Activated T-cell treated with anti-CD3 and anti-CD28 coated beads, Interleukin-2, amount 50 U/mL, for 4 hours (primary cell): Measurements from ENCODE around the gene ADCY7. TPM values are rescaled to one million over a fixed set of nuclear protein-coding genes. Genes with fewer than 3 reads are reported as not detected.

Experiments
- ATAC-seq, 2 donors: fragments of 200-7000 bp; cut with Tn5 transposase; one replicate each; pipeline ENCODE4 v1.10.0; 2021
- DNase-seq: peaks from one replicate; pipeline ENCODE4 v3.0.0-alpha.2; 2020
- H3K27me3 Mint-ChIP-seq: one replicate; pipeline ENCODE4 v1.8.0; 2021; ENCODE audit warnings: low read depth, mixed read lengths
- H3K36me3 Mint-ChIP-seq: one replicate; pipeline ENCODE4 v1.8.0; 2022; ENCODE audit warnings: mixed read lengths; ENCODE audit not compliant: insufficient read depth
- H3K4me1 Mint-ChIP-seq: one replicate; pipeline ENCODE4 v1.8.0; 2021; ENCODE audit warnings: low read depth, mixed read lengths
- H3K4me3 Mint-ChIP-seq: one replicate; pipeline ENCODE4 v1.8.0; 2021; ENCODE audit warnings: mild to moderate bottlenecking, moderate library complexity, mixed read lengths
- H3K9me3 Mint-ChIP-seq: one replicate; pipeline ENCODE4 v1.8.0; 2021; ENCODE audit warnings: mixed read lengths
- total RNA-seq, 3 donors: library from RNA; stranded (reverse); gene quantifications; one replicate each; pipeline ENCODE4 v1.2.1, GENCODE V29; 2021

Gene ADCY7
- total RNA-seq, 3 donors from 2014 or later, result 61.7 to 77.6 (median 70.7) TPM

DNA sequence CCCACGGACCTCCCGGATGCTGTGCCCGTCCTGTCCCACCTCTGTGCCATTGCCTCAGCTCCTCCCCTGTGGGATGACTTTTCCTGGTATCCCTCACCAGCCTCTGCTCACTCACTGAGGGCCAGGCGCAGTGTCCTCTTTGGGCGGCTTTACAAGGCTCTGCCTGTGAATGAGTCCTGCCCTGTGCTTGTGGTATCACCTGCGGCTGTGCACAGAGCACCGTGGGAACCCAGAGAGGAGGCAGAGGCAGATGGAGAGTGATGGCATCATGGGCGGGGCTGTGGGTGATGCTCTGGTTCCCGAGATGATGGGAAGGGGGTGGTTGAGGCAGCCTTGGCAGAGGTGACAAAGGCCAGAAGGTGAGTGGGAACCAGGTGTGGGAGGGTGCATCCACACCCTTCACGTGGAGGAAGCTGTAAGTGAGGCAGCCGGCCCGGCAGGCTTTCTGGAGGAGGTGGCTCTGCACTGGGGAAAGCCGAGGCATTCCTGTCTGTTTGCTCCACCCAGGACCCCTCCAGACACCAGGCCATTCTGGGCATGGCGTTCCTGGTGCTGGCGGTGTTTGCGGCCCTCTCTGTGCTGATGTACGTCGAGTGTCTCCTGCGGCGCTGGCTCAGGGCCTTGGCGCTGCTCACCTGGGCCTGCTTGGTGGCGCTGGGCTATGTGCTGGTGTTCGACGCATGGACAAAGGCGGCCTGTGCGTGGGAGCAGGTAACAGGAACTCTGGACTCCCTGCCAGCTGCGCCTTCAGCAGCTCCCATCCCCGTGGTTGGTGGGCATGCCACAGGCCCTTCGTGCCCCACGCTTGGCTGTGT, 23.8 kb downstream of the ADCY7 start:
- H3K4me1 Mint-ChIP-seq, result peaks cover 15% of the 10 kb centered on the region
- no peak for ATAC-seq
- no peak overlapping the region for H3K4me3 Mint-ChIP-seq
- no peak for DNase-seq
- H3K36me3 Mint-ChIP-seq, result peaks cover 22% of the 10 kb centered on the region
- H3K27me3 Mint-ChIP-seq, result no peaks in the 10 kb centered on the region
- H3K9me3 Mint-ChIP-seq, result no peaks in the 10 kb centered on the region

DNA sequence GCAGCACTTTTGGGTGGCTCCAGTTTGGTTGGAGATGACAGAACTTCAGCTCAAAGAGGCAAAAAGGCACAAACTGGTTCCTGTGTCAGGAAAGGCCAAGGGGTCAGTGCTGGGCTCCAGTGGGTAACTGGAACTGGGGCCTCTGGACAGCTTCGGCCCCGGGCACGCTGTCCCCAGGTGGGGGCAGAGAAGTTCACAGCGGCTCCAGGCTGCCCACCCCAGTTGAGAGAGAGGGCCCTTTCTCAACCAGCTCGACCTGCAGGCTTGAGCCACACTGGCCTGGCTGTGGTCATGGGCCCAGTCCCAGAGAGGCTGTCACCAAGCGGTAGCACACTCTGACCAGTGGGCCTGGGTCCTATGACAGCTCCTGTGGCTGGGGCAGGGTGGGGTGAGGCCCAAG, 24.5 kb downstream of the ADCY7 start:
- Mint-ChIP-seq H3K4me3 (no peak overlapping the region), H3K27me3 (no peaks in the 10 kb centered on the region), H3K9me3 (no peaks in the 10 kb centered on the region), H3K4me1 (peaks cover 8% of the 10 kb centered on the region), H3K36me3 (peaks cover 26% of the 10 kb centered on the region)
- DNase-seq (no peak), ATAC-seq (no peak)

DNA sequence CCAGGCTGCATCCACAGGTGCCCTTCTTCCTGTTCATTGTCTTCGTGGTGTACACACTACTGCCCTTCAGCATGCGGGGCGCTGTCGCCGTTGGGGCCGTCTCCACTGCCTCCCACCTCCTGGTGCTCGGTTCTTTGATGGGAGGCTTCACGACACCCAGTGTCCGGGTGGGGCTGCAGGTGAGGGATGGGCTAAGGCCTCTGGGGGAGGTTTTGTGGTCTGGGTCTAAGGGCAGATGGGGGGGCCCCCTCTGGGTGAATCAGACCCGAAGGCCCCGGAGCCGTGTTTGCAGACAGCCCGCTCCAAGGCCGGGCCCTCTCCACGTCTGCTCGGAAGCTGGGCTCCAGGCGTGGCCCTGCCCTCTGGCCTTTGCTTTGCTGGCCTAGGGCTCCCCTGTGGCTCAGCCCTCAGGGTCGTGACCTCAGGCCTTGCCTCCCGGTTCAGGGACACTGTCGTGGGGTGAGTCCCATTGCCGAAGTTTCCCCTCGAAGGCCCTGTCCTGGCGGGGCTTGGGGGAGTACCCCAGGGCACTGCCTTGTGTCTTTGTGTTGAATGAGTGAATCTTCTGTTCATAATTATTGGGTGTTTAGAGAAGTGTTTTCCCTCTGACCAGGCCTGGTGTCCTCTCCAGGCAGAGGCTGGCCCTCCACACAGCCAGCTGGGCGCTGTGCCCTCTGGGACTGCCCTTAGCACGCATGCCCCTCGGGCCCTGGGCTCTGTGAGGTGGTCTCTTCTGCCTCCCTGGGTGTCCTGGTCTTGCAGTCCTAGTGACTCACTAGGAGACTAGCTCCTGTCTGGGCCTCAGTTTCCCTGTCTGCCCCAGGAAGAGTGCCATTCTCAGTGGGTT, 25.6 kb downstream of the ADCY7 start:
- Mint-ChIP-seq H3K27me3 (no peaks in the 10 kb centered on the region), H3K36me3 (peaks cover 21% of the 10 kb centered on the region), H3K4me3 (no peak overlapping the region), H3K4me1 (peaks cover 5% of the 10 kb centered on the region), H3K9me3 (no peaks in the 10 kb centered on the region)
- DNase-seq, result no peak
- ATAC-seq, result no peak

DNA sequence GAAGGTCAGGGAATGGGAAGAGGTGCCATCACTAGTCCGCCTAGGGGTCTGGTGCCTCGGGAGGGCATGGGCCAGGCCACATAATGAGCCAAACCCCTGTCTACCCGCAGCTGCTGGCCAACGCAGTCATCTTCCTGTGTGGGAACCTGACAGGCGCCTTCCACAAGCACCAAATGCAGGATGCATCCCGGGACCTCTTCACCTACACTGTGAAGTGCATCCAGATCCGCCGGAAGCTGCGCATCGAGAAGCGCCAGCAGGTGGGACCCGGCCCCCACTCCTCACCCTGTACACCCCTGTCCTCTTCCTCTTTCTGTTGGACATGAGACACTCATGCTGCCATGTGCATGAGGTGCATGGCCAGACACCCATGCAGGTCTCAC, 26.2 kb downstream of the ADCY7 start:
- Mint-ChIP-seq H3K27me3 (no peaks in the 10 kb centered on the region), H3K4me3 (no peak overlapping the region), H3K9me3 (no peaks in the 10 kb centered on the region), H3K4me1 (peaks cover 5% of the 10 kb centered on the region), H3K36me3 (peaks cover 21% of the 10 kb centered on the region)
- ATAC-seq, result no peak
- DNase-seq, result no peak

DNA sequence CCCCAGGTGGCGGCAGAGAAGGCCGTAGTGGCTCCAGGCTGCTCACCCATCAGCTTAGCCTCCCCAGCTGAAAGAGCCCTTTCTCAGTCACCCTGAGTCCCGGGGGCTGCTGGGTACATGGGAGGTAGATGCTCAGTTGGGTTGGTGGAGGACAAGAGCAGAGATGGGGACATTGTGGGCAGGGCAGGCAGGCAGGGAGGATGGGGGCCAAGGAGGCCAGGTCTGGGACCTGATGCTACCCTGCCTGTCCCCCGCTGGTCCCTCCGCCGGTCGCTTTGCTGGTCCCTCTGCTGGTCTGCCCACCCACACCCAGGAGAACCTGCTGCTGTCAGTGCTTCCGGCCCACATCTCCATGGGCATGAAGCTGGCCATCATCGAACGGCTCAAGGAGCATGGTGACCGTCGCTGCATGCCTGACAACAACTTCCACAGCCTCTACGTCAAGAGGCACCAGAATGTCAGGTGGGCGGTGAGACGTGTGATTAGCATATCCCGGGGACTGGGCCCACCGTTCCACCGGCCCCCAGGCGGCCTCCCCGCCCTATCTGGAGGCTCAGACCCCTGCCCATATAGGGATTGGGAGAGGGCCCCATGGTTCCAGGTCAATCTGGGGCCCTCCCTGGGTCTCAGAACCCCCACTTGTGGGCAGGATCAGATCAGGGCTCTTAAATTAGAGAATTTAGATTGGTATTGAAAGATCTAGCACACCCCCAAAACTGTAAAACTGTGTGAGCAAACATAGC, 26.9 kb downstream of the ADCY7 start:
- no peak for DNase-seq
- H3K36me3 Mint-ChIP-seq, result peaks cover 19% of the 10 kb centered on the region
- H3K27me3 Mint-ChIP-seq, result no peaks in the 10 kb centered on the region
- no peaks in the 10 kb centered on the region for H3K9me3 Mint-ChIP-seq
- ATAC-seq, result no peak
- no peak overlapping the region for H3K4me3 Mint-ChIP-seq
- peaks cover 5% of the 10 kb centered on the region for H3K4me1 Mint-ChIP-seq

DNA sequence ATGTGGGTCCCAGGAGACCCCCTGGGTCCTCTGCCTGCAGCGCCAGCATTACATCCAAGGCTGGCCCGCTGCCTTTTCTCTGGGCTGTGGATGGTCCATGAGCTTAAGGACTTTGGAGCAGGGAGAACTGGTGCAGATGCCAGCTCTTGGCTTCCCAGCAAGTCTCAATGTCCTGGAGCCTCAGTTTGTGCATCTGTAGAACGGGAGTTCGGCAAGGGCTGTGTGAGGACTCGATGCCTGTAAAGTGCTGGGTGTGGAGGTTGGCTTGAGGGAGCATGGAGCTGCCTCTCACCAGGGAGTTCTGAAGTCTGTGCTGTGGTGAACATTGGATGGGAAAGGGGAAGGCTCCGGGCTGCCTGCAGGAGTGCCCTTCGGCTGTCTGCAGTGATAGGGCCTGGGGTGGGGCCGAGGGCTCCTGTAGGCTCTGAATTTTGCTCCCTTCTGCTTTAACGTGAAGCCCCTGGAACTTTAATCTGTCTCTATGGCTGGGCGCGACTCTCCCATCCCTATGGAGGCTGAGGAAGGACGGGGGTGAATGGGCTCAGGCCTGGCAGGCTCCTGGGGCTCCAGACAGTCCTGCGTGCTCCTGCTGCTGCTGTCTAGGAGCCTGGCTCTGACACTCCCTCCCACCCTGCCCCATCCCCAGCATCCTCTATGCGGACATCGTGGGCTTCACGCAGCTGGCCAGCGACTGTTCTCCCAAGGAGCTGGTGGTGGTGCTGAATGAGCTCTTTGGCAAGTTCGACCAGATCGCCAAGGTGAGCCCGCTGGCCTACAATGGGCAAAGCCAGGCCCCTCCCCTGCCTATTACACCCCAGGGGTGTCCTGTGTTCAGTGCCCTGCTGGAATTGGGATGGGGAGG, 27.9 kb downstream of the ADCY7 start:
- Mint-ChIP-seq H3K4me3 (no peak overlapping the region), H3K27me3 (no peaks in the 10 kb centered on the region), H3K9me3 (no peaks in the 10 kb centered on the region), H3K36me3 (peaks cover 14% of the 10 kb centered on the region), H3K4me1 (no peaks in the 10 kb centered on the region)
- ATAC-seq, result no peak
- no peak for DNase-seq

DNA sequence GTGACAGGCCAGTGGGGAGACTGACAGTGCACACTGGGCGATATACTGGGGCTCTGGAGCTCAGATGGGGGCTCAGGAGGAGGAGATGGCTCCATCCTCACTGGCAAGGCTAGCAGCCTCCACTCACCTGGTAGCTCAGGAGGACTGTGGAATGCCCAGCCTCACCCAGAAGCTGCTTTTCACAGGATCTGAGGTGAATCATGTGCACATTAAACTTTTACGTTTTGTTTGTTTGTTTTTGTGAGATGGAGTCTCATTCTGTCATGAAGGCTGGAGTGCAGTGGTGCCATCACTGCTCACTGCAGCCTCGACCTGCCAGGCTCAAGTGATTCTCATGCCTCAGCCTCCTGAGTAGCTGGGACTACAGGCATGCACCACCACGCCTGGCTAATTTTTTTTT, 28.6 kb downstream of the ADCY7 start:
- ATAC-seq, result no peak
- Mint-ChIP-seq H3K27me3 (no peaks in the 10 kb centered on the region), H3K9me3 (no peaks in the 10 kb centered on the region), H3K4me1 (no peaks in the 10 kb centered on the region), H3K36me3 (peaks cover 14% of the 10 kb centered on the region), H3K4me3 (no peak overlapping the region)
- DNase-seq, result no peak

DNA sequence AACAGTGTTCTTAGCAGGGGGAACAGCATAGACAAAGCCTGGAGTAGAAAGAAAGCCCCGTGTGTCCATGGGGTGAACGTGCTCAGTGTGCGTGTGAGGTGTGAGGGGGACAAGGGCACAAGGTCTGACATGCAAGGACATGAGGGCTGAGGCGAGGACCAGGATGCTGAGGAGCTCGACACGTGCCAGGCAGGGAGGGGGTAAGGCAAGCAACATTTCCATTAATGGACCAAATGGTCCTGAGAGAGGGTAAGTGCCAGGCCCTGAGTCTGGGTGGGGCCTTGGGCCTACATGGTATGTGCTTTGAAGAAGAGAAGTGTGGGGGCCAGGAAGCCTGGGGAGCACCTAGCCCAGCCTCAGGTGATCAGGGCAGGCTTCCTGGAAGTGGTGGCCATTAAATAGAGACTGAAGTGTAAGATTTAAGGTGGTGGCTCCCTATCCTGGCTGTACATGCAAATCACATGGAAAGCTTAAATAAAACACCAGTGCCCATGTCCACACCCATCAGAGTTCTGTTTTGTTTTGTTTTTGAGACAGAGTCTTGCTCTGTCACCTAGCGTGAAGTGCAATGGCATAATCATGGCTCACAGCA, 29.3 kb downstream of the ADCY7 start:
- Mint-ChIP-seq H3K36me3 (peaks cover 14% of the 10 kb centered on the region), H3K9me3 (no peaks in the 10 kb centered on the region), H3K4me3 (no peak overlapping the region), H3K4me1 (no peaks in the 10 kb centered on the region), H3K27me3 (no peaks in the 10 kb centered on the region)
- ATAC-seq (no peak), DNase-seq (no peak)

DNA sequence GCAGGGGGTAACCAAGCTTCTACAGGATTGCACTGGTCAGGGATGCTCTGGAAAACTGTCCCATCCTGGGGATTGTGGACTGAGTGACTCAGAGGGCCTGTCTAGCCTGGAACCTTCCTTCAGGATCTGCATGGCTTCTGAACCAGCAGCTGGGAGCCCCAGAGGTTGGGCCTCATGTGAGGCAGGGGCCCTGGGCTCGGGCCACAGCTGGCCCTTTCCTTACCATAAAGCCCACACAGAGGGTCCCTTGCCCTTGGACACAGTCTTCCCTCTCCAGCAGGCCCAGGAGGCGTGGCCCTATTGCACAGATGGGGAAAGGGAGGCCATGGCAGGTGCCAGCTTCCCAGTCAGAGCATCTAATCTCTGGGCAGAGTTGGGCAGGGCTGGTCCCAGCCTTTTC, 30.5 kb downstream of the ADCY7 start:
- ATAC-seq (no peak), DNase-seq (no peak)
- Mint-ChIP-seq H3K9me3 (no peaks in the 10 kb centered on the region), H3K4me3 (no peak overlapping the region), H3K4me1 (no peaks in the 10 kb centered on the region), H3K36me3 (peaks cover 14% of the 10 kb centered on the region), H3K27me3 (no peaks in the 10 kb centered on the region)

DNA sequence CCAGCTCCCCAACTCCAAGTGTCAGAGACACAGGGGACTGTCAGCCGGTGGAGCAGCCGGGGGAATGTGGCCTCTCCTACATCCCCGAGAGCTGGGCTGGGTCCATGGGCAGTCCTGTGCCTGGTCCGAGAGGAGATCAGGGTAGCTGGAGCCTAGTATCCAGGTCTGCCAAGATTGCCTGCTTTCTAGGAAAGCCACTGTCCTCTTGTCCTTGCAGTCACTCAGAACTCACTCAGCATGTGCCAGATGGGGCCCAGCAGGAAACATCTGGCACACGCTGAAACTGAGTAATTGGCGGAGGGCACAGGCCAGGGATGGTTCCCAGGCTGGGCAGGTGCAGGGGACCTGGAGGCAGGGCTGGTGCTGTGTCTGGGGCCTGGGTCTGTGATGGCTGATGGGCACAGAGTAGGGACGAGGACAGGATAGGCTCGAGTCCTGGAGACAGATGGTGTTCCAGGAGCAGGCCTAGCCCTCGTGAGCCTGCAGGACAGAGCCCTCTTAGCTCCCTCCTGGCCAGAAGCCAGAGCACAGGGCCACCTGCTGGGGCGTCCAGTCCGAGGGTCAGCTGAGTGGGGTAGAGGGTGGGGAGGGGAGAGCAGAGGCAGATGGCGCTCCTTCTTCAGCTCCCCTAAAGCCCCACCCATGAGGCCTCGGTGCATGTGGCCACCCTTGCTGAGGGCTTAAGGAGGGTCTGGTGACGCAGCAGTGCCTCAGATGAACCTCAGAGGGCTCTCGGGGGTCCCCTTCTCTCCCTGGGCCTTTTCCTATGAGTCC, 31.1 kb downstream of the ADCY7 start:
- Mint-ChIP-seq H3K27me3 (no peaks in the 10 kb centered on the region), H3K36me3 (peaks cover 15% of the 10 kb centered on the region), H3K9me3 (no peaks in the 10 kb centered on the region), H3K4me3 (no peak overlapping the region), H3K4me1 (no peaks in the 10 kb centered on the region)
- DNase-seq, result no peak
- ATAC-seq, result no peak

DNA sequence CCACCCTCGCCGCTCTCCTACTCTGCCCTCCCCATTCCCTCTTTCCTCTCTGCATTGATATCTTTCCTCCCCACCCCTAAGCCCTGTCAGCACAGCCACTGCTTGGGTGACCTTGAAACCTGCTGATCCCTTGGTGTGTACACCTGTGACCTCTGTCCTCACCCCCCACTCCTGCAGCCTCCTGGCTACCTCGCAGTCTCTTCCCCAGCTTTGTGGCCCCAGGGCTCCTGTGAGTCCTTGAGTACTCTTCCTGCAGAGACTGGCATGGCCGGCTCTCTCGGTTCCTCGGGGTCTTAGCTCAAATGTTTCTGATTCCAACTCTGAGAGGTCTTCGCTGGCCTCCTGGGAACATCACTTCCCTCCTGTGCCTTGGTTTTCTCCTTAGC, 31.7 kb downstream of the ADCY7 start:
- H3K4me1 Mint-ChIP-seq, result no peaks in the 10 kb centered on the region
- no peak for ATAC-seq
- no peak for DNase-seq

DNA sequence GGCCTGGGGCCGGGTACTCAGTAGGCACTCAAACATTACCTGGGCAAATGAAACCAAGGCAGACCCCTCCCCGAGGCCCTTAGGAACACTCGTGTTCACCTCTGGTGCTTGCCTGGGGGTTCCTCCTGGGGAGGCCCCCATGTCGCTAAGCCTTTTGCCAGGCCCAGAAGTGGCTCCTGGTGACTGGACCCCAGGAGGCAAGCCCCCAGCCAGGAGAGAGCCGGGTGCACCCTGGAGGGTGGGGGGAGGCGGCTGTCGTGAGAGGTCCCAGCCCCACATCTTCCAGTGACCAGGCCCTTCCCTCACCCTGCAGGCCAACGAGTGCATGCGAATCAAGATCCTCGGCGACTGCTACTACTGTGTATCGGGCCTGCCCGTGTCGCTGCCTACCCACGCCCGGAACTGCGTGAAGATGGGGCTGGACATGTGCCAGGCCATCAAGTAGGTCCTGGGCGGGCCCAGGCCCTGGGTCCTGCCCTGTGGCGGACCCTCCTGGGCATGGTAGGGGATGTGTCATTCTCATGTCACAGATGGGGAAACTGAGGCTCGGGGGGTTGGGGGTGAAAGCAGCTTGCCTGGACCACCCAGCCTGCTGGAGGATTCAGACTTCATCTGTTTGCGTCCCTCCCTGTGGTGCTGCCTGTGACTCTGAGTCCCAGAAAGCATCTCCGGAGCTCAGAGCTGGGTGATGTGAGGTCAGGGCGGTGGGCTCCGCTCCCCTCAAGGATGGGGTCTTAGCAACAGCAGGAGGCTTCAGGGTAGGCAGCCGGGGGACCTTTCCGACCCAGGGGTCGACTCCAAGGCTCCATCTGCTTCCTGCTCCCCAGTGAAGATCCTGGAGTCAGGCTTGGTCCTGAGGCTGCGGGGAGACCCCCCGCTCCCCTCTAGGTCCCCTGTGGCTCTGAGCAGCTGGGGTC, 32.5 kb downstream of the ADCY7 start:
- no peaks in the 10 kb centered on the region for H3K27me3 Mint-ChIP-seq
- H3K36me3 Mint-ChIP-seq, result peaks cover 20% of the 10 kb centered on the region
- ATAC-seq (no peak), DNase-seq (no peak)
- no peaks in the 10 kb centered on the region for H3K4me1 Mint-ChIP-seq
- no peak overlapping the region for H3K4me3 Mint-ChIP-seq
- no peaks in the 10 kb centered on the region for H3K9me3 Mint-ChIP-seq

More for the DNA sequence above, 31.7 kb downstream of the ADCY7 start:
- H3K27me3 Mint-ChIP-seq, result no peaks in the 10 kb centered on the region
- H3K9me3 Mint-ChIP-seq, result no peaks in the 10 kb centered on the region
- H3K36me3 Mint-ChIP-seq, result peaks cover 20% of the 10 kb centered on the region
- H3K4me3 Mint-ChIP-seq, result no peak overlapping the region
